A549 treated with RU486 at 1 μM for 4 hours (cell line): ENCODE measurements around the gene BDH2. TPM values are rescaled to one million over a fixed set of nuclear protein-coding genes. Genes with fewer than 3 reads are reported as not detected.

Experiments
- total RNA-seq: library from RNA; stranded (reverse); fragments of 200-300 nt; extraction: Qiagen RNA extraction; gene quantifications from 5 replicates; pipeline ENCODE4 v1.2.3, GENCODE V29; 2022; ENCODE audit warnings: low read depth

BDH2 gene
- total RNA-seq = 7.4 to 8.8 TPM (median 8.3 TPM) in 5 replicates

DNA sequence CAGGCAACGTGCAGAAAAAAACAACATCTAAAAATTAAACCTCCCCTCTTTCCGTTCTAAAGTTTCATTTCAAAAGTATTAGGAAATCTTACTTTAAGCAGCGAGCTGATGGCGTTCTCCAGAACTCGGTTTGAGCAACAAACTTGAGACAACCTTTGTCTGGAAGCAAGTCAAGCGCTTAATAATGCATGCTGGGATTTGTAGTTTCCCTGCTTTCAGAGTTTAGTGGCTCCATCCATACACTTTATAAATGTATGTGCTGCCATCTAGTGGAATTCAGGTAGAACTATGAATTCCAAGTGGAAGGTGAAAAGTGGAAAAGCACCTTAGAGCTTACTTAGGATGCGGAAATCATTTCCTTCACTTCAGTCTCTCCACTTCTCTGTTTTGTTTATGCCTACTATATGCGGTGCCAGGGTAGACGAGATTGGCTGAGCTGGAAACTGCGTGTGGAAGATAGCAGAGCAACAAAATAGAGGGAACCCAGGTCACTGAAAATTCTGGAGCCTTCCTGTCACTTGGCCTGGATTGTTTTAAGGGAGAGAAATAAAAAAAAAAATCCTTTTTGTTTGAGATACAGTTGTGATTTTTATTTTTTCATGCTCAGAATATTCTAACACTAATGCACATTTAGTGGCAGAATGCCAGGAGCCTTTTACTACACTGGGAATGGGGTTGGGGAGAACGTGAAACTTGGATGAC, at the start of gene BDH2:
TSS of gene BDH2 (minus strand) at position 144 of the 702 bp plus-strand sequence. CDS start 3,580 bp downstream, outside the sequence.

GRCh38 chr4:103076747-103077347, 22.8 kb downstream of the BDH2 start, which contains the start of gene SLC9B2:
Gene SLC9B2, minus strand, starts transcription at chr4:103076761. Its CDS starts 9,211 bp downstream, at chr4:103067550.

Other genes starting within 250 kb of the BDH2 start
- gene CISD2, start 230.8 kb downstream of the BDH2 start, total RNA-seq = 29.2 to 43.7 TPM (median 39.9 TPM) in 5 replicates
- gene SLC9B1, start 80.1 kb downstream of the BDH2 start, total RNA-seq = 0.10 TPM in 1 of 5 replicates, not detected in the others
- gene SLC9B2, start 23.1 kb downstream of the BDH2 start, total RNA-seq = 6.0 to 10.0 TPM (median 7.7 TPM) in 5 replicates
- gene CENPE, start 98.5 kb upstream of the BDH2 start, total RNA-seq = 2.8 to 9.1 TPM (median 8.6 TPM) in 5 replicates